HepG2 (cell line): Measurements from ENCODE around the gene ITIH2. TPM values are rescaled to one million over a fixed set of nuclear protein-coding genes. Genes with fewer than 3 reads are reported as not detected.

Experiments
- ATAC-seq: fragments of 200-7000 bp; cut with Tn5 transposase; 3 replicates; pipeline ENCODE4 v1.9.1; 2020; ENCODE audit warnings: mild to moderate bottlenecking, moderate library complexity
- BruUV-seq: library from RNA; stranded (reverse); fragments of 400-500 nt; replicated peaks from 2 replicates; lab custom pipeline; 2021; lab: Mats Ljungman, UMichigan
- CTCF ChIA-PET: fragments of 300-600 bp; formaldehyde crosslinking; extraction: SDS; loops from one replicate; lab custom pipeline; 2021; ENCODE audit warnings: low total read pairs, inconsistent platforms, low intra/inter-chr PET ratio; lab: Yijun Ruan, JAX
- POLR2A ChIA-PET: fragments of 350-600 bp; sonication (Branson Sonifier 250); formaldehyde crosslinking; loops from one replicate; lab custom pipeline; 2020; ENCODE audit warnings: antibody characterized with exemption, inconsistent platforms; lab: Yijun Ruan, JAX
- DNase-seq: peaks from one replicate; pipeline ENCODE4 v3.0.0-alpha.2; 2015; ENCODE audit warnings: low spot score
- FAIRE-seq: peaks from 3 replicates; lab custom pipeline; 2011; peaks lifted over from hg19 to GRCh38; lab: Jason Lieb, UNC
- H2AFZ ChIP-seq: one replicate; pipeline ENCODE4 v1.6.1; 2011; ENCODE audit warnings: low read length, inconsistent platforms
- H3K27ac ChIP-seq: fragments of 300-600 bp; 3 replicates; pipeline ENCODE4 v1.8.0; 2011; ENCODE audit warnings: mixed run types, mild to moderate bottlenecking, mixed read lengths, low read length, inconsistent platforms; ENCODE audit not compliant: insufficient read depth; ENCODE audit errors: extremely low read length
- H3K27me3 ChIP-seq, 2 experiments: fragments of 200-600 bp in 1 of 2; 2 replicates in 1 of 2; 3 replicates in 1 of 2; pipeline versions ENCODE4 v1.6.0 to v1.8.0; 2011; ENCODE audit warnings: low read length in 2 of 2, mild to moderate bottlenecking in 2 of 2, moderate library complexity in 2 of 2, inconsistent platforms in 1 of 2; ENCODE audit not compliant: insufficient read depth in 2 of 2, control insufficient read depth in 1 of 2
- H3K36me3 ChIP-seq, 2 experiments: fragments of 200-600 bp in 1 of 2; replicated peaks in 1 of 2; 2 replicates in 1 of 2; 3 replicates in 1 of 2; pipeline versions ENCODE4 v1.5.1 to v1.8.0; 2011; ENCODE audit warnings: low read length in 2 of 2, inconsistent platforms in 1 of 2; ENCODE audit not compliant: insufficient read depth in 2 of 2, control insufficient read depth in 1 of 2
- H3K4me1 ChIP-seq: 2 replicates; pipeline ENCODE4 v1.5.1; 2012; ENCODE audit warnings: low read length, inconsistent platforms; ENCODE audit not compliant: insufficient read depth
- H3K4me2 ChIP-seq: 2 replicates; pipeline ENCODE4 v1.6.0; 2011; ENCODE audit warnings: low read depth, low read length, inconsistent platforms
- H3K4me3 ChIP-seq, 3 experiments: fragments of 200-600 bp in 1 of 3; sonication (generic), shearing (Covaris generic) in 1 of 3; replicated peaks in 1 of 3; 2 replicates each; pipeline ENCODE4 v1.5.1; 2011 to 2016; ENCODE audit warnings: low read length in 3 of 3, inconsistent platforms in 2 of 3, low read depth in 2 of 3, mild to moderate bottlenecking in 2 of 3, control low read depth in 1 of 3, mixed read lengths in 1 of 3; ENCODE audit not compliant: insufficient read depth in 1 of 3
- H3K79me2 ChIP-seq: one replicate; pipeline ENCODE4 v1.6.1; 2011; ENCODE audit warnings: low read length, inconsistent platforms; ENCODE audit not compliant: insufficient read depth
- H3K9ac ChIP-seq: 2 replicates; pipeline ENCODE4 v1.6.0; 2011; ENCODE audit warnings: mild to moderate bottlenecking, low read depth, low read length, inconsistent platforms; ENCODE audit not compliant: insufficient read depth
- H3K9me3 ChIP-seq: 2 replicates; pipeline ENCODE4 v1.5.1; 2012; ENCODE audit warnings: mild to moderate bottlenecking, low read length
- H4K20me1 ChIP-seq: 2 replicates; pipeline ENCODE4 v1.6.0; 2011; ENCODE audit warnings: inconsistent platforms, mild to moderate bottlenecking, low read length, moderate library complexity; ENCODE audit not compliant: insufficient read depth
- ATF1 ChIP-seq: IDR thresholded peaks from 2 replicates; pipeline ENCODE4 v1.6.1; 2016; ENCODE audit warnings: mild to moderate bottlenecking, control low read depth
- CEBPB ChIP-seq: IDR thresholded peaks from 2 replicates; pipeline ENCODE4 v1.6.1; 2011; ENCODE audit warnings: low read depth, low read length, improper control_type of control experiment, borderline replicate concordance
- EP300 ChIP-seq, 3 experiments: sonication (generic) in 1 of 3; formaldehyde crosslinking in 1 of 3; IDR thresholded peaks; 2 replicates each; pipeline versions ENCODE4 v1.5.1 to v1.6.1; 2011 to 2020; ENCODE audit warnings: low read depth in 2 of 3, low read length in 2 of 3, borderline replicate concordance in 1 of 3, improper control_type of control experiment in 1 of 3, mild to moderate bottlenecking in 1 of 3, missing genetic modification reagents in 1 of 3, moderate library complexity in 1 of 3
- KDM5A ChIP-seq: fragments of 200-600 bp; sonication (generic); IDR thresholded peaks from 2 replicates; pipeline ENCODE4 v1.7.0; 2018; ENCODE audit warnings: antibody characterized with exemption, mild to moderate bottlenecking, low read length, borderline replicate concordance
- NFATC3 ChIP-seq: sonication (generic); formaldehyde crosslinking; IDR thresholded peaks from 2 replicates; pipeline ENCODE4 v1.5.1; 2020; ENCODE audit warnings: mild to moderate bottlenecking, missing genetic modification reagents
- NR2C2 ChIP-seq: sonication (generic); formaldehyde crosslinking; IDR thresholded peaks from 2 replicates; pipeline ENCODE4 v1.4.0; 2020; ENCODE audit warnings: missing genetic modification reagents, mild to moderate bottlenecking, moderate library complexity, borderline replicate concordance
- ZC3H4 ChIP-seq: sonication (generic); formaldehyde crosslinking; IDR thresholded peaks from 2 replicates; pipeline ENCODE4 v1.4.0; 2020; ENCODE audit warnings: missing genetic modification reagents, borderline replicate concordance
- ZNF558 ChIP-seq: sonication (generic); formaldehyde crosslinking; IDR thresholded peaks from 2 replicates; pipeline ENCODE4 v1.9.0; 2022; ENCODE audit warnings: mild to moderate bottlenecking, missing genetic modification reagents, borderline replicate concordance
- WGBS: methylation state at CpG from one replicate; pipeline ENCODE4 v1.1.6; 2017; ENCODE audit warnings: low lambda C conversion rate; 5-methylcytosine and 5-hydroxymethylcytosine counted together
- in situ Hi-C: cut with HindIII; loops from 2 replicates; pipeline ENCODE4 v1.10.0; 2017; ENCODE audit warnings: low pct_unique_long_range_greater_than_20kb; ENCODE audit not compliant: extremely low pct_ligation_motif_present
- intact Hi-C: fragments of 100-400 bp; cut with micrococcal nuclease; formaldehyde crosslinking; loops from one replicate; pipeline ENCODE4 v1.10.0; 2022; ENCODE audit not compliant: unreplicated experiment
- polyA plus RNA-seq, 8 experiments: library from polyadenylated mRNA; depleted of rRNA in 3 of 8; stranded (reverse) in 7 of 8; unstranded in 1 of 8; fragments of >200 nt; fragmentation: Illumina TruSeq in 4 of 8; extraction: Trizol in 4 of 8; gene quantifications; 2 replicates each; pipeline versions ENCODE4 v1.2.1 to v1.2.3, GENCODE V29; 2011 to 2016; ENCODE audit warnings: low read depth in 4 of 8, missing spikeins in 1 of 8, mixed read lengths in 1 of 8; ENCODE audit not compliant: insufficient read depth in 1 of 8
- total RNA-seq, 5 experiments: library from RNA; depleted of rRNA; stranded (reverse); fragments of >200 nt; fragmentation: Illumina TruSeq; extraction: Trizol; gene quantifications; 2 replicates each; pipeline ENCODE4 v1.2.3, GENCODE V29; 2016; ENCODE audit warnings: low read depth in 1 of 5
- TF ChIP-seq, protein P1 (sequence below): sonication (generic); formaldehyde crosslinking; IDR thresholded peaks from 2 replicates; pipeline ENCODE4 v1.5.1; 2020; ENCODE audit warnings: mild to moderate bottlenecking, missing genetic modification reagents, moderate library complexity
- TF ChIP-seq, protein P2 (sequence below): sonication (generic); formaldehyde crosslinking; IDR thresholded peaks from 2 replicates; pipeline ENCODE4 v1.5.0; 2020; ENCODE audit warnings: missing genetic modification reagents, mild to moderate bottlenecking, borderline replicate concordance
- TF ChIP-seq, protein P3 (sequence below): IDR thresholded peaks from 2 replicates; pipeline ENCODE4 v1.6.1; 2016

ITIH2 gene
- total and polyA plus RNA-seq, 2 of the 13 experiments (the other 11 are each of a cell fraction or from before 2014, with no cell fraction given): 1,197 to 1,427 TPM

DNA sequence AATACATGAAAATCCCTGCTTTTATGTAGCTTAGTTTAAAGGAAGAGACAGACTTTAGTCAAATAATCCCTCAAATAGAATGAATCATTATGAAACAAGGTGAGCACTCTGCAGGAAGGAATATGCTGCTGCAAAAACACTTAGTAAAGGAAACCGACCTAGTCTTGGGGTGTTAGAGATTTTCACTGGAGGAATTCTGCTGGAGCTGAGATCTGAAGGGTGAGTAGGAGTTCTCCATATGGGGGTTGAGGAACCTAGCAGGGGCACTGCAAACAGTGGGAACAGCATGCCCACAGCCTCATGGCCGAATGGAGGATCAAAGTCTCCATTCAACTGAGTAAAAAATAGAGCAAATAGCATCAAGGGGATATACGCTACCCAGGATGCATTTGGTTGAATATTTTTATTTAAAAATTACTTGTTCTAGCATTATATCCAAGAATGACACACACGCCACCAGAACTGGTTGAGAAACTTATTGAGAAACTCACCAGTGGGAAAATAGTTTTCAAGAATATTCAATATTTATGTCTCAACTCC lies 3.5 kb downstream of the ITIH2 start:
- ChIA-PET CTCF (no interaction called here), POLR2A (interaction anchor here (1.1 to 10.9 kb wide), 14 partner anchors 9 to 181 kb away, joined by 3 to 359 read pairs (median 7); partner anchors contain the start of genes ATP5F1C, ITIH5 and KIN)
- H3K27me3 ChIP-seq: no peaks in the 10 kb centered on the region
- peak overlapping the region; percentile 18 to 55 (median 34); a peak in 5 of 6 replicates for H3K4me3 ChIP-seq
- in situ Hi-C loops: no loop called here
- FAIRE-seq: no peak
- peak overlapping the region; percentile 93 for H3K9ac ChIP-seq
- TSS peak; percentile 41 for BruUV-seq
- peak overlapping the region; percentile 87 for H3K4me2 ChIP-seq
- intact Hi-C loops: loop anchor here (1.0 to 10.0 kb wide), 2 partner anchors 10 to 88 kb away; no protein-coding TSS in a partner anchor
- H3K4me1 ChIP-seq: peaks cover 78% of the 10 kb centered on the region
- DNase-seq: peak; percentile 61
- 5% methylated on average over 4 of the region's 4 CpGs for WGBS
- H3K9me3 ChIP-seq: no peaks in the 10 kb centered on the region
- no peaks in the 10 kb centered on the region for H4K20me1 ChIP-seq
- no peak overlapping the region for H2AFZ ChIP-seq
- H3K36me3 ChIP-seq: peaks cover 5 to 37% of the 10 kb centered on the region in 2 experiments; a peak in 4 of 5 replicates
- peak overlapping the region; percentile 98 for H3K27ac ChIP-seq
- ATAC-seq: peak; percentile 48
- H3K79me2 ChIP-seq: peaks cover 71% of the 10 kb centered on the region
- TF ChIP-seq, protein P1, sequence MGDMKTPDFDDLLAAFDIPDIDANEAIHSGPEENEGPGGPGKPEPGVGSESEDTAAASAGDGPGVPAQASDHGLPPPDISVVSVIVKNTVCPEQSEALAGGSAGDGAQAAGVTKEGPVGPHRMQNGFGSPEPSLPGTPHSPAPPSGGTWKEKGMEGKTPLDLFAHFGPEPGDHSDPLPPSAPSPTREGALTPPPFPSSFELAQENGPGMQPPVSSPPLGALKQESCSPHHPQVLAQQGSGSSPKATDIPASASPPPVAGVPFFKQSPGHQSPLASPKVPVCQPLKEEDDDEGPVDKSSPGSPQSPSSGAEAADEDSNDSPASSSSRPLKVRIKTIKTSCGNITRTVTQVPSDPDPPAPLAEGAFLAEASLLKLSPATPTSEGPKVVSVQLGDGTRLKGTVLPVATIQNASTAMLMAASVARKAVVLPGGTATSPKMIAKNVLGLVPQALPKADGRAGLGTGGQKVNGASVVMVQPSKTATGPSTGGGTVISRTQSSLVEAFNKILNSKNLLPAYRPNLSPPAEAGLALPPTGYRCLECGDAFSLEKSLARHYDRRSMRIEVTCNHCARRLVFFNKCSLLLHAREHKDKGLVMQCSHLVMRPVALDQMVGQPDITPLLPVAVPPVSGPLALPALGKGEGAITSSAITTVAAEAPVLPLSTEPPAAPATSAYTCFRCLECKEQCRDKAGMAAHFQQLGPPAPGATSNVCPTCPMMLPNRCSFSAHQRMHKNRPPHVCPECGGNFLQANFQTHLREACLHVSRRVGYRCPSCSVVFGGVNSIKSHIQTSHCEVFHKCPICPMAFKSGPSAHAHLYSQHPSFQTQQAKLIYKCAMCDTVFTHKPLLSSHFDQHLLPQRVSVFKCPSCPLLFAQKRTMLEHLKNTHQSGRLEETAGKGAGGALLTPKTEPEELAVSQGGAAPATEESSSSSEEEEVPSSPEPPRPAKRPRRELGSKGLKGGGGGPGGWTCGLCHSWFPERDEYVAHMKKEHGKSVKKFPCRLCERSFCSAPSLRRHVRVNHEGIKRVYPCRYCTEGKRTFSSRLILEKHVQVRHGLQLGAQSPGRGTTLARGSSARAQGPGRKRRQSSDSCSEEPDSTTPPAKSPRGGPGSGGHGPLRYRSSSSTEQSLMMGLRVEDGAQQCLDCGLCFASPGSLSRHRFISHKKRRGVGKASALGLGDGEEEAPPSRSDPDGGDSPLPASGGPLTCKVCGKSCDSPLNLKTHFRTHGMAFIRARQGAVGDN (CRISPR knock-in tag): no peak
- TF ChIP-seq NR2C2 (CRISPR knock-in tag): no peak
- no peak for TF ChIP-seq ZNF558
- TF ChIP-seq, protein P2, sequence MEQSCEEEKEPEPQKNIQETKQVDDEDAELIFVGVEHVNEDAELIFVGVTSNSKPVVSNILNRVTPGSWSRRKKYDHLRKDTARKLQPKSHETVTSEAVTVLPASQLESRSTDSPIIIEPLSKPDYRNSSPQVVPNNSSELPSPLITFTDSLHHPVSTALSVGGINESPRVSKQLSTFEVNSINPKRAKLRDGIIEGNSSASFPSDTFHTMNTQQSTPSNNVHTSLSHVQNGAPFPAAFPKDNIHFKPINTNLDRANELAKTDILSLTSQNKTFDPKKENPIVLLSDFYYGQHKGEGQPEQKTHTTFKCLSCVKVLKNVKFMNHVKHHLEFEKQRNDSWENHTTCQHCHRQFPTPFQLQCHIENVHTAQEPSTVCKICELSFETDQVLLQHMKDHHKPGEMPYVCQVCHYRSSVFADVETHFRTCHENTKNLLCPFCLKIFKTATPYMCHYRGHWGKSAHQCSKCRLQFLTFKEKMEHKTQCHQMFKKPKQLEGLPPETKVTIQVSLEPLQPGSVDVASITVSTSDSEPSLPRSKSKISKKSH (CRISPR knock-in tag): no peak
- TF ChIP-seq ZC3H4 (CRISPR knock-in tag): peak; percentile 90; the same call in 1 of the 2 replicates
- 0 out of 2 replicates have a peak, but pooled peaks have one; percentile 2 for TF ChIP-seq KDM5A
- TF ChIP-seq EP300 (IDR thresholded peaks at IDR 0.05; ENCODE audit: low read depth in 2 of 2, low read length in 2 of 2): 0 out of 4 replicates have a peak, but pooled peaks of 1 of the 2 experiments have one; percentile 3
- no peak for TF ChIP-seq EP300 (CRISPR knock-in tag; IDR thresholded peaks at IDR 0.05; ENCODE audit: borderline replicate concordance)
- TF ChIP-seq, protein P3, sequence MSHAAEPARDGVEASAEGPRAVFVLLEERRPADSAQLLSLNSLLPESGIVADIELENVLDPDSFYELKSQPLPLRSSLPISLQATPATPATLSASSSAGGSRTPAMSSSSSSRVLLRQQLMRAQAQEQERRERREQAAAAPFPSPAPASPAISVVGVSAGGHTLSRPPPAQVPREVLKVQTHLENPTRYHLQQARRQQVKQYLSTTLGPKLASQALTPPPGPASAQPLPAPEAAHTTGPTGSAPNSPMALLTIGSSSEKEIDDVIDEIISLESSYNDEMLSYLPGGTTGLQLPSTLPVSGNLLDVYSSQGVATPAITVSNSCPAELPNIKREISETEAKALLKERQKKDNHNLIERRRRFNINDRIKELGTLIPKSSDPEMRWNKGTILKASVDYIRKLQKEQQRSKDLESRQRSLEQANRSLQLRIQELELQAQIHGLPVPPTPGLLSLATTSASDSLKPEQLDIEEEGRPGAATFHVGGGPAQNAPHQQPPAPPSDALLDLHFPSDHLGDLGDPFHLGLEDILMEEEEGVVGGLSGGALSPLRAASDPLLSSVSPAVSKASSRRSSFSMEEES (CRISPR knock-in tag): 0 out of 2 replicates have a peak, but pooled peaks have one; percentile 27
- TF ChIP-seq NFATC3 (CRISPR knock-in tag): no peak
- TF ChIP-seq ATF1 (CRISPR knock-in tag): no peak
- 0 out of 2 replicates have a peak, but pooled peaks have one; percentile 3 for TF ChIP-seq CEBPB
